Islet precursor cell (in vitro differentiated cells): ENCODE data around the gene GPR82.
"Not testable (repeated sequence)": the region's sequence is repeated elsewhere in the genome, so short reads cannot be mapped to it uniquely, and the experiment has no call there.

Experiments
- DNase-seq: peaks from one replicate; pipeline ENCODE4 v3.0.0-alpha.2; 2018

GPR82 gene

GRCh38 chrX:41723826-41724225 lies at the start of gene GPR82:
Gene GPR82 (plus strand): TSS chrX:41724181. CDS start chrX:41727027, 2,846 bp downstream.
- no peak for DNase-seq

- not testable (repeated sequence) for DNase-seq
These were observed 47.6 kb upstream of the GPR82 start for GRCh38 chrX:41676361-41676760.

DNA sequence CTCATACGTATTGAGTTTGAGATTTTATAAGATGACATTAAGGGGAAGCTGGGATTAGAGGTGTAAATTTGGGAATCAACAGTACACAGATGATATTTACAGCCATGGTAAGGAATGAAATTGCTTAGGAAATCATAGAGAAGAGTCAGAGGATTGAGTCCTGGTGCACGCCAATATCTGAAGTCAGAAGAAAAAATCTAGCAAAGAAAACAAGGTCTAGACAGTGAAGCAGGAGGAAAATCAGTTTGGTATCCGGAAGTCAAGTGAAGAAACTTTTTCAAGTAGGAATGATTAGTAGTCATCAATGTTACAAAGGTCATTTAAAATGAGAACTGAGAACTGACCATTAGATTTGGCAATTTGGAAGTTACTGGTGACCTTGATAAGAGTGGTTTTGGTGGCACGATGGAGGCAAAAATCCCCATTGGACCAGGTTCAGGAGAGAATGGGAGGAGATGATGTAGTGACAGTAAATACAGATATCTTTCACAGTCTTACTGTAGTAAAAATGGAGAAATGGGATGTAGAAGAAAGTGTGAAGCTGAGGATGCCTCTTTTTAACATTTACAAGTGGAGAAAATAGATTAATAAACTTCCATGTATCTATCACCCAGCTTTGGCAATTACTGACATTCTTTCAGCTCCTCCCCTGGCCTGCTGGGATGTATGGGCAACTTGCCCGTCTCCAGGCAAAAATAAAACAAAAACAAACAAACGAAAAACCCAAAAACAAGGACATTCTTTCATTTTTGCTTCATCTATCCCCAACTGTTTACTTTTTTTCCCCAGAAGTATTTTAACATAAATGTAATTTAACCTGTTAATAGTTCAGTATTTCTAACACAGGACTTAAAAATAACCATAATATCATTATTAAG lies 46.6 kb upstream of the GPR82 start:
- DNase-seq = no peak

- DNase-seq = no peak
These were observed 39.8 kb upstream of the GPR82 start for GRCh38 chrX:41684138-41684537.

DNA sequence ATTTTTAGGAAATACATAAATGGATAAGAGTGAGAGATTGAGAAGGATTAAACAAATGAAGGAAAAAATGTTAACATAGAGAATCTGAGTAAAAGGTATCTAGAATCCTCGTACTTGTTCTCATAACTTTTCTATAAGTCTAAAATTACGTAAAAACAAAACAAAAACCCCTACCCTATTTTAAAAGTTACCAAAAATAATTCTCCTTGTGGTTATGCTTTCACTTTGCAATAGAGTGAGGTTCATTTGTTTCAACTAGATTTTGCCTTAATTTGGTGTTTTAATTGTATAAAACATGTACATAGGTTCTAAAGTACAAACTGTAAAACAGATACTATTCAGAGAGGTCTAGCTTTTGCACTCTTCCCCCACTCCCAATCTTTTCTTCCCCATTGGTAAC lies 39.0 kb upstream of the GPR82 start:
- no peak for DNase-seq

DNA sequence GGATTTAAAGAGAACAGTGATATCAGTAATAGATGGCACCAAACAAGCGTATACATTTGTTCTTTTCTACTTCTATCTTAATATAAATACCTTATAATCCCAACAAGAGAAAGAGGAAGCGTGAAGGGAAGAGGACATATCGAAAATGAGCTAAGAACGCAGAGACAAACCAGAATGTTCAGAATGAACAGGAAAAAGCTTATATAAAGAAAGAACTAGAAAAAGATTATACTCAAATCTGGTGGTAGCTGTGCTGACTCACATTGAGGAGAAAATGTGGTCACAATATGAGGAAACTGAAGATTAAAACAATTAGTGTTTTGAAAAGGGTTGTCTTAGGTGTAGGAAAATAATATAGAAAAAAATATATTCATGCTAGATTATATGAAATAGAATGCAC lies 37.2 kb upstream of the GPR82 start:
- DNase-seq = no peak

GRCh38 chrX:41688156-41688555 lies 35.8 kb upstream of the GPR82 start:
- no peak for DNase-seq

DNA sequence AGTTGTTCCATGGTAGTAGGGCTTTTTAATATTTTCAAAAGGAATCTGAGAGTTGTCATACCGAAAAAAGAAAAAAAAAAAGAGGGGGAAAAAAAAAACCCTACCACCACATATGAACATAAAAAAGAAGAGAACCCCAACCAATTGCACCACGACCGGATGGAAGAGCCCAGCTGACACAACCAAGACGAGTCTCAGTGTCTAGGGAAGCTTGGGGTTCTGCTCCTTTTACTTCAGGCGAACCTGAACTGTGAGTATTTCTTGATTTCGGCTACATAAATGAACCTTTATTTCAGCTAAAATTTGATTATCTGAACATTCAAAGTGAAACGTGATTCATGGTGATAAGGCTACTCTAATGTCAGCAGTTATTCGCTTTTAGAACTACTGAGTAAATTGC lies 35.1 kb upstream of the GPR82 start, which contains the start of gene GPR34:
Gene GPR34 (plus strand): TSS at position 139 of the 400 bp plus-strand sequence. CDS start 6,661 bp downstream, outside the sequence.
- DNase-seq = no peak

- no peak for DNase-seq
These were observed 34.3 kb upstream of the GPR82 start for GRCh38 chrX:41689711-41690110.

- no peak for DNase-seq
These were observed 31.7 kb upstream of the GPR82 start for GRCh38 chrX:41692162-41692749.

DNA sequence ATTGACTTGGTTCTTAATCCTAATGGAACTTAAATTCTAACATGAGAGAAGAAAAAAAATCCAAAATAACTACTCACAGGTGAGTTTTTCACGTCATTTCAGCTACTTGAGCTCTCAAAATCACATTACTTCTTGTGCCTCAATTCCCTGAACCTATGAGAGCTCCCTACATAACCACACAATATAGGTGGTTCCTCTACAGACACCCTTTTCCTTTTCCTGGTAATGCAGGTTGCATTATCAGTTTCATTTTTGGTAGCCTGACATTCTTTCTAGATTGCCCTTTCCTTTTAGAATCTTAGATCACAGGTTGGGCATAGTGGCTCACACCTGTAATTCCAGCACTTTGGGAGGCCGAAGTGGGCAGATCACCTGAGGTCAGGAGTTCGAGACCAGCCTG lies 31.0 kb upstream of the GPR82 start:
- no peak for DNase-seq

DNA sequence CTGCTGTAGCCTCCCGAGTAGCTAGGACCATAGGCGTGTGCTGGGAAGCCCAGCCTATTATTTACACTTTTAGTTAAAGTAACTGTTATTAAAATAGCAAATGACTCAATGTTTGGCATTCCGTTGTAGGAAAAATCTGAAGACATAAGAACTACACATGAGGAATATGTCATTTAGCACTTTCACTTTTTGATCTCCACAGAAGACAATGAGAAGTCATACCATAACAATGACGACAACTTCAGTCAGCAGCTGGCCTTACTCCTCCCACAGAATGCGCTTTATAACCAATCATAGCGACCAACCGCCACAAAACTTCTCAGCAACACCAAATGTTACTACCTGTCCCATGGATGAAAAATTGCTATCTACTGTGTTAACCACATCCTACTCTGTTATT lies 28.6 kb upstream of the GPR82 start:
- no peak for DNase-seq

DNA sequence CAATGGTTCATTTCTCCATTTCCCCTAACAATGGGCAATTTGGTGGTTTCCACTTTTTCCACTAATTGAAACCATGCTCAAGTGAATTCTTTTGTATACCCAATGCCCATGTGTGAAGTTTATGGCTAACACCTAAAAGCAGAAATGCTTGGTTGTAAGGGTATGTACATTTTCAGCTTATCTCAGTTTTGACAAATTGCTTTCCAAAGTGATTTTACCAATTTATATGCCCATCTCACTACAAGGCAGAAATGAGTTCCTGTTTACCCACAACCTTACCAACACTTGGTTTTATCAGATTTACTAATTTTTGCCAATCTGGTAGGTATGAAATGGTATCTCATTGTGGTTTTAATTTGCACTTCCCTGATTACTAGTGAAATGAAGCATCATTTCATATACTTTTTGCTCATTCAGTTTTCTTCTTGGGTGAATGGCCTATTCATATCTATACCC lies 20.4 kb upstream of the GPR82 start:
- DNase-seq = no peak

DNA sequence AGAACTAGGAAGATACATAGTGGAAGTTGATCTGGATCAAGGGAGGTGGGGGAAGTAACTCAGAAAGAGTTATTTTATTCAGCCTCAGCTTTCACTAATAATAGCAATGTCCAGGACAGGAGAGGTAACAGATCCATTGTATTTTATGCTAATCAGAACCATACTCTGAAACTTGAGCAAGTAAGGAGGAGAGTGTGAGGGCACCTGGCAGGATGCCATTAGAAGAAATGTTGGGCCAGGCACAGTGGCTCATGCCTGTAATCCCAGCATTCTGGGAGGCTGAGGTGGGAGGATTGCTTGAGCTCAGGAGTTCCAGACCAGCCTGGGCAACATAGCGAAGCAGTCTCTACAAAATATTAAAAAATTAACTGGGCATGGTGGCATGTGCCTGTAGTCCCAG lies 18.9 kb upstream of the GPR82 start:
- no peak for DNase-seq

GRCh38 chrX:41705680-41706374 lies 18.2 kb upstream of the GPR82 start:
- DNase-seq = no peak

GRCh38 chrX:41707218-41707617 lies 16.8 kb upstream of the GPR82 start:
- DNase-seq = no peak

- no peak for DNase-seq
These were observed 15.5 kb upstream of the GPR82 start for GRCh38 chrX:41708486-41708885.

- DNase-seq = no peak
These were observed 12.8 kb upstream of the GPR82 start for GRCh38 chrX:41711021-41711667.

DNA sequence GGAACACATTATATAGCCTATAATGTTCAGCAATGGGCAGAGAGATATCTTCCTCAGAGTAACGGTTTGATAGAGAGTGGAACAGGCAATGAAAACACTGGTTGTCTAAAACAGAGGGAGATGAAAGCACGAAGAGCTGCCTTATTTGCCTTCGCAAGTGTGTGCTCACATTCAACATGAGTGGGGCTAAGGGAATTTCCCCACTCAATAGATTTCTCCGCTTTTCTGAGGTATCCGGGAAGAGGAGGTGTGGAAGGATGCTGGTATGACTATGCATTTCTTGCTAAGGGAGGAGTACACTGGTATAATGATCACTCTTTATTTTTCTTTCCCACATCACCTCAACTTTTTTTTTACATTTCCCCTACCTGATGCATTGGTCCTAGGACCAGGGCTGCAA lies 7.8 kb upstream of the GPR82 start:
- no peak for DNase-seq

GRCh38 chrX:41716767-41717473 lies 7.1 kb upstream of the GPR82 start:
- DNase-seq = no peak

GRCh38 chrX:41718481-41719235 lies 5.3 kb upstream of the GPR82 start:
- DNase-seq = peak; percentile 97

DNA sequence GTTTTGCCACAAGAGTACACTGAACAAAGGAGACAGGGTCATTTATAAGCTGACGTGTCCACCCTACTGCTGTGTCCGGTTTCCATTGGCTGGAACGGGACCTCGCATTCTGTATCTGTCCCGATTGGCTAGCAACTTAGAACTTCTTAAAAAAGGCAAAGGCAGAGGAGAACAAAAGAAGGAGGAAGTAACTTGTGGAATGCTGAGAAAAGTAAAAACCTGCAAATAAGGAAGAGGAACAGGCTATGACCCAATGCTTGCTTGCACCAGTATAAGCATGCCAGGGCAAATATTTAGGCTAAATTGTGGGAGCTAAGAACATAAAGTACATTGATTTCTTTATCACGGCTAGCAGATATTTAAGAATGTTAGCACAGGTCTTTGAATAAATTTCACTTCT lies 4.4 kb upstream of the GPR82 start:
- not testable (repeated sequence) for DNase-seq
